ENCODE results near the gene ASB13.
A peak's percentile ranks its signal among the peaks of the same experiment; 100 is the strongest.

ASB13 gene

DNA sequence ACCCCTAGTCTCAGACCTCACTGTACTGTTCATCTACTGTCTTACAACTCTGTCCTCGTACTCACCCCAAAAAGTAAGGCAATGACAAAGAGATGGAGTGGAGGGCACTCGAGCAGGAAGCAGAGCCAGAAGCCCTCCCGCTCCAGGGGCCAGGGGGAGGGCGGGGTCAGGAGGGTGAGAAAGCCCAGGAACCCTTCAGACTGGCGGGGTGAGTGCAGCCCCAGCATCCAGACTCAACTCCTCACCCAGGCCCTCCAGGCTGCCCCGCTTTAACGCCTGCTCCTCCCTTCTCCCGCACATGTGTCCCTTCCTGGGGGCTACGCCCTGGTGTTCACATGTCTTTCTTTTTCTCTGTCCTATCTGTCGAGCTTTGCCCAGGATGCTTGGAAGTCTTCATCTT, 75.6 kb downstream of the ASB13 start:
- in situ Hi-C loops (cut with HindIII; ENCODE audit: low pct_ligation_motif_present, low sequenced_read_pairs): no loop called here
- H3K27me3 ChIP-seq (replicated peaks): no peaks in the 10 kb centered on the region
- no peak for DNase-seq
- H3K4me3 ChIP-seq (ENCODE audit: low read depth, low read length): no peak overlapping the region
- H3K27ac ChIP-seq: no peak overlapping the region
- TF ChIP-seq, protein P1, sequence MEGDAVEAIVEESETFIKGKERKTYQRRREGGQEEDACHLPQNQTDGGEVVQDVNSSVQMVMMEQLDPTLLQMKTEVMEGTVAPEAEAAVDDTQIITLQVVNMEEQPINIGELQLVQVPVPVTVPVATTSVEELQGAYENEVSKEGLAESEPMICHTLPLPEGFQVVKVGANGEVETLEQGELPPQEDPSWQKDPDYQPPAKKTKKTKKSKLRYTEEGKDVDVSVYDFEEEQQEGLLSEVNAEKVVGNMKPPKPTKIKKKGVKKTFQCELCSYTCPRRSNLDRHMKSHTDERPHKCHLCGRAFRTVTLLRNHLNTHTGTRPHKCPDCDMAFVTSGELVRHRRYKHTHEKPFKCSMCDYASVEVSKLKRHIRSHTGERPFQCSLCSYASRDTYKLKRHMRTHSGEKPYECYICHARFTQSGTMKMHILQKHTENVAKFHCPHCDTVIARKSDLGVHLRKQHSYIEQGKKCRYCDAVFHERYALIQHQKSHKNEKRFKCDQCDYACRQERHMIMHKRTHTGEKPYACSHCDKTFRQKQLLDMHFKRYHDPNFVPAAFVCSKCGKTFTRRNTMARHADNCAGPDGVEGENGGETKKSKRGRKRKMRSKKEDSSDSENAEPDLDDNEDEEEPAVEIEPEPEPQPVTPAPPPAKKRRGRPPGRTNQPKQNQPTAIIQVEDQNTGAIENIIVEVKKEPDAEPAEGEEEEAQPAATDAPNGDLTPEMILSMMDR (IDR thresholded peaks at IDR 0.05; ENCODE audit: low read depth, low read length, missing control alignments): no peak
- no peaks in the 10 kb centered on the region for H3K36me3 ChIP-seq (replicated peaks)

DNA sequence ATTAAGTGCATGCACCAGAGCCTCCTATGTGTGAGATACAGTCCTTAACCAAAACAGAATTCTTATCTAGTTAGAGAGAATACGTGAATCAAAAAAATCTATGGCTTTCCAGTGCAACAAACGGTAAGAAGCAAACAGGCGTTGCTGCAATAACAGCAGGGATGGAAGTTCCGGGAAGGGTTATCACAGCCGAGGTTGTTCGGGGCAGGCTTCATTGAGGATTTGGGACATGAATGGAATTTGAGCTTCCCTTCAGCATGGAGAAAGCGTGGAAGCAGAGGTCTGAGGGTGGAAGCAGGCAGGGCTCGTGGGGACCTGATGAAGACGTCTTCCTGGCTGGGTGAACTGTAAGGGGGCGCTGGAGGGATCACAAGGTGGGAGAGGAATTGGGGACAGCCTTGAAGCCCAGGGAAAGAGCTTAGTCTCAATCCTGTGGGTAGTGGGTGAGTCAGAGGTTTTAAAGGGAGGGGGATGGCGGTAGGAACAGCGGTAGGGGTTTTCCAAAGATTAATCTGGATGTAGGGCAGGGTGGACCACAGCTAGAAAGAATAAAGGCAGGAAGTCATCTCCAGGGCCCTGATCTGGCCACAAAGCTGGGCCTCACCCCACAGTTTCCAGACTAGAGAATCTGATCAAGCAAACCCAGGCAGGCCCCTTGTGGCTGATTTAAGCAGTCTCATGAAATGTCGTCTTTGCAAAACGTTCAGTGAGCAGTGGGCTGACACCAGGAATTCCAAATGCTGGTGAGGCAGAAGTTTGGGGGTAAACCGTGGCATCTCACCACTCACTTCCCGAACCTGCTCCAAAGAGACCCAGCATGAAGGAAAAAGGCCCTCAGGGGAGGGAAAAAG, 76.5 kb downstream of the ASB13 start:
- in situ Hi-C loops (cut with HindIII; ENCODE audit: low pct_ligation_motif_present, low sequenced_read_pairs): no loop called here
- DNase-seq: peak; percentile 33
- H3K4me3 ChIP-seq (ENCODE audit: low read depth, low read length): no peak overlapping the region
- no peak overlapping the region for H3K27ac ChIP-seq
- TF ChIP-seq, protein P1 (IDR thresholded peaks at IDR 0.05; ENCODE audit: low read depth, low read length, missing control alignments): peak; percentile 63
- H3K27me3 ChIP-seq (replicated peaks): no peaks in the 10 kb centered on the region
- H3K36me3 ChIP-seq (replicated peaks): no peaks in the 10 kb centered on the region

DNA sequence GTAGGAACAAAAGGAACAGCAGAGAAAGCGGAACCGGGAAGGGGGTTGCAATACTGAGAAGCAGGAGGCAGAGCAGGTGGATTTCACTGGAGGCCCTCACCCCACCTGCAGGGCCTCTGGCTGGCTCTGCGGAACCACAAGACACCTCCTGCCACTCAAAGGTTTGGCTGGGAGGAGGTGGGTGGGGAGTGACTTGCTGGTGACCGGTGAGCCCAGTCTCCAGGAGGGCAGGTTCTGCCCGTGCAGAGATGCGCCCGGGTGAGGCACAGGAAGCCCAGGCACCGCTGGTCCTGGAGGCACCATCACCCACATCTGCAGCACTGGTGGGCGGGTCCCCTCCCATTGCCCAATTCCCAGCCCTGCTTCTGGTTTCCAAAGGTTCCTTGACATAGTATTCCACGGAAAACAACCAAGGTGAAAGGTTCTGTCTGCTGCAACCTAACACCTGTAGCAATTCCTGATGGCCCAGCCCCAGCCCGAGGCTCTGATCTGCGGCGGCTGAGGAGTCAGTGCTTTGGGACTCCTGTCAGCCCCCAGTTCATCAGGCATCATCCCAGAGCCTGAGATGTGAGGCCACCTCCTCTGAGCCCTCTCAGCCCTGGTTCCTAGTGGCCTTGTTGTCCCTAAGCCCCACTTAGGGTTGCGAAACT, 77.3 kb downstream of the ASB13 start:
- Histone ChIP-seq H3K36me3 (replicated peaks) (no peaks in the 10 kb centered on the region), H3K4me3 (ENCODE audit: low read depth, low read length) (no peak overlapping the region), H3K27ac (no peak overlapping the region), H3K27me3 (replicated peaks) (no peaks in the 10 kb centered on the region)
- DNase-seq: no peak
- in situ Hi-C loops (cut with HindIII; ENCODE audit: low pct_ligation_motif_present, low sequenced_read_pairs): no loop called here
- TF ChIP-seq, protein P1 (IDR thresholded peaks at IDR 0.05; ENCODE audit: low read depth, low read length, missing control alignments): no peak
